ENCODE measurements around the gene AAMP.

AAMP gene

GRCh38 chr2:218257390-218257981 is 12.5 kb downstream of the AAMP start:
- peak; percentile 77 for DNase-seq

DNA sequence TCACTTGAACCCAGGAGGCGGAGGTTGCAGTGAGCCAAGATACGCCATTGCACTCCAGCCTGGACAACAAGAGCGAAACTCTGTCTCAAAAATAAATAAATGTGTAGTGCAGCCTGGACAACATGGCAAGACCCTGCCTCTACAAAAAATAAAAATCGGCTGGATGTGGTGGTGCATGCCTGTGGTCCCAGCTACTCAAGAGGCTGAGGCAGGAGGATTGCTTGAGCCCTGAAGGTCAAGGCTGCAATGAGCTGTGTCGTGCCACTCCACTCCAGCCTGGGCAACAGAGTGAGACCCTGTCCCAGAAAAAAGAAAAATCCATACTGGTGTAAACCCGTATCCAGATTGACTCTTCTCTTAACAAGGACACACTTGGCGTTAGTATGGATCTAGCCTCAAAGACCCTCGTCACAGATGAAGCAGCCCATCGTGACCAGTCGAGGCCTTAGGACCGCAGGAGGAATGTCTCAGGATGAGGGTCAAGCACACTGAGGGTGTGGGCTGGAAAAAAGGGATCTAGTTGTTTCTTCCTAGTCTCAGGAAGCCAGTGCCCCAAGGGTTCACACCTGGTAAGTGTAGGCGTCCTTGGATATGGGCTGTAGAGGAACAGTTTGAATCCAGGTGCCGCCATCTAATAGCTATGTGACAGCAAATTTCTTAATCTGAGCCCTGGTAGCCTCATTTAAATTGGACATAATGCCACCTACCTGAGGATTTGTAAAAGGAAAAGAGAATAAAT is 13.2 kb downstream of the AAMP start:
- DNase-seq = no peak

GRCh38 chr2:218255446-218255845 is 14.5 kb downstream of the AAMP start:
- DNase-seq = no peak

GRCh38 chr2:218253232-218253625 is 16.7 kb downstream of the AAMP start:
- no peak for DNase-seq

- DNase-seq = no peak
Observed at GRCh38 chr2:218252509-218253231, 17.3 kb downstream of the AAMP start.

DNA sequence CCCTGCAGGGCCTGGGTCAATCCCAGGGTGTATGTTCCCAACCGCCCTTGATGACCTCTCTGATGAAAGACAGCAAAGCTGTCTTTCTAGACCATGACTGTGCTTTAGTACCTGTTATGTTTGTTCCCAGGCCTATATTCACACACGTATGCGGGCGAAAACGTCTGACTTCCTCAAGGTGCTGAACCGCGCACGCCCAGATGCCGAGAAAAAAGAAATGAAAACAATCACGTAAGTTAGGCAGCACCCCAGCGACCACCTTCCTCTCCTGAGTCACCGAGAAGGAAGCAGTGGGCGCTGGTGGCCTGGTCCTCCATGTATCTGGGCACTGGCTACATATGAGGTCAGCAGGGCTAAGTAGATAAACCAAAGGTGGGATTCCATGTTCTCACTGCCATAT is 20.2 kb downstream of the AAMP start:
- no peak for DNase-seq

DNA sequence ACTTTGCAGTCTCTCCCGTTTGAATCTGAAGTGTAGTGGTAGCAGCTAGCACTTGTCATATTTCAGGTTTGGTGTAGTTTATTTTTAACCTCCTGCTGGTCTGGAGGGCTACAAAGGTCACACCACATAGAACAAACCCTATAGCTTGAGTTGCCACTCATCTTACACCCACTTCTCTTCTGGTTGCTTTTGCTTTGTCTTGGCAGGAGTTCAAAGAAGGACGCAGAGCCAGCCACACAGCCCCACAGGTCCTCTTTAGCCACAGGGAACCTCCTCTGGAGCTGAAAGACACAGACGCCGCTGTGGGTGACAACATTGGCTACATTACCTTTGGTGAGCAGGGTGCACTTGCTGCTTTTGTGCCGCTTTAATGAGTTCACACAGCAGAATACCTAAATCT is 24.7 kb downstream of the AAMP start:
- DNase-seq = no peak

GRCh38 chr2:218244665-218245064 is 25.3 kb downstream of the AAMP start:
- DNase-seq = no peak

- no peak for DNase-seq
Observed at GRCh38 chr2:218244204-218244603, 25.7 kb downstream of the AAMP start.

DNA sequence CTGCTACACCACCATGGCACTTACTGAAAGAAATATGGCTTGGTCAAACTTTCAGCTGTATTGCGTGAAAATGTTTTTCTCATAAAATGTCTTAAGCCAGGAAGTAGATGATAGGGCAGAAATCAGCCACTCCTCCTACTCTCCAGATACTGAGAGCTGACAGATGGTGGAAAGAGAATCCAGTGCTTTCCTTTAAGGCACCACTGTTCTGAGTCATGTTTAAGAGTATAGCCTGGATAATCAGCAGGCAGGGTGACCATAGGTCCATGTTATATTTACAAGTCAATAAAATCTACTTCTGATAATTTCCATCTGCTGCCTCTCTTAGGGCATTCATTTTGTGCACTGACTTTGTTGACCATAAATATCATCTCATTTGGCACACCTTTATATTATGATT is 31.1 kb downstream of the AAMP start:
- no peak for DNase-seq

- no peak for DNase-seq
Observed at GRCh38 chr2:218236829-218237228, 33.1 kb downstream of the AAMP start.

- no peak for DNase-seq
Observed at GRCh38 chr2:218235017-218235416, 34.9 kb downstream of the AAMP start.

DNA sequence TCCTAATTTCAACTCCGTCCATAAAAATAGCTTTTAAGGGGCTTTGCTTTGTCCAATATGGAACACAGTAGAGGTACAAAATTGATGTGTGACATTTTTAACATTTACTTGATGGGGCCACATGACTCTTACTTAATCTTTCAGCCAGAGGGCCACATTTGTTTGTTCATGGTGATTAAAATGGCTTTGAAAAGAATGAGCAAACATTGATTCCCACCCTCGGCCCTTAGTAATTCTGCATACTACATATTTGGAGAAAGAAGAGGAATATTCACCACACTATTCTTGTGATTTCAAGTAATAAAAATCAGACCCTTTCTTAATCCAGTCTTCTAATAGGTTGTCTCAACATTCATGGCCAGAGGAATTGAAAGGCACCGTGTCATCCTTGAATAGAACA is 35.4 kb downstream of the AAMP start:
- DNase-seq = no peak

DNA sequence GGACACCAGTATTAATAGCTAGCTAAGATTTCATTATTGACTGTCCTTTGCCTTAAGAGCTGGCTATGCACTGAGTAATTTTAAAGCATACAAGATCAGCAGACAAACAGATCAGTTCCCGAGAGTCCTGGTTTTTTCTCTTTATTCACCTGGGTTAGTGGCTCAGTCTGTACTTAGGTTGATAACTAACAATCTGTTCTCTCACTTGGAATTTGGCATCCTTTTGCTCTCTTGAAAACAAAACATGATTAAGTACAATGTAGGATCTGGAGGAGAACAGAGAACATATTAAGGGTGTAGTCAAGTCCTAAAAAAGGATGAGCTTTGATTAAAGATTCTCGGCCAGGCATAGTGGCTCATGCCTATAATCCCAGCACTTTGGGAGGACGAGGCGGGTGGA is 36.4 kb downstream of the AAMP start:
- DNase-seq = no peak

DNA sequence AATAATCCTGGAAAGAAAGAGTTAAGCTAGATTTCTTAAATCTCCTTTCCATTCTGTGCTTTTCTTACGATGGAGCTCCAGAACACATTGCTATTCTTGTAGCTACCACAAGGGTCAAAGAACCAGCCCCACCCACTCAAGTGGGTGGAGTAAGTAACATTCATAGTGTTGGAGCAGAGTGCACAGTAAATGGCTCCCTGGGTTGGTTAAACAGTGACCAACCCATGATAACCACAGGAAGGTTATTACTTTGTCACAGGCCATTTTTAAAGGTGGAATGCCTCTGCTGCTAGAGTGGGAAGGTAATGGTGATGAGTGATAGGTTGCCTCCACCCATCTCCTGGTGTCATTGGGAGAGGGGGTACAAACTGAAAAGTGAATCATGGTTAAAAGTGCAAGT is 39.1 kb downstream of the AAMP start:
- peak; percentile 55 for DNase-seq

GRCh38 chr2:218229851-218230250 is 40.1 kb downstream of the AAMP start:
- DNase-seq = peak; percentile 31

GRCh38 chr2:218229239-218229638 is 40.7 kb downstream of the AAMP start:
- peak; percentile 47 for DNase-seq

DNA sequence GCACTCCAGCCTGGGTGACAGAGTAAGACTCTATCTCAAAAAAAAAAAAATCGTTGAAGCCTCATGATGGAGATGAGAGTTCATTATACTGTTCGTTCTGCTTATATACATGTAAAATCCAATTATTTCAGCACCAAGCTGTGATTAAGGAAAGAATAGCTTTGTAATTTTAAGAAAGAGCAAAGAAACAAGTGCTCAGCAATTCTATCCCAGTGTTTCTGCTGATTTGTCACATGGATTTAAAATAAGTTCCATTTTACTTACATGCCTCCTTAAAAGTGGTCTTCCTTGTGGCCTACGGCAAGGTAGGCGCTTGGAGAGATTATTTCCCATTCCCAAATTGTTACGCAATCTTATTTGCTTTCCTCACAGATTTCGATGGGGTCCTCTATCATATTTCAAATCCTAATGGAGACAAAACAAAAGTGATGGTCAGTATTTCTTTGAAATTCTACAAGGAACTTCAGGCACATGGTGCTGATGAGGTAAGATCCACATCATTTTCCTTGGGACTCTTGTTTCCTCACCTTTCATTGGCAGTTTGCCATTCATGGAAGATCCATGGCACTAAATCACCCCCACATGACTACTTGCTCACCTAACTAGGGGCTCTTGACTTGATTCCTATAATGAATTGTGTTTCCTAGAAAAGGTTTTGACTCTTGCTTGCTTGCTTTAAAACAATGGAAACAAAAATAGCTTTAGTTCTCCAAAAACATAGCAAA is 41.4 kb downstream of the AAMP start:
- no peak for DNase-seq

DNA sequence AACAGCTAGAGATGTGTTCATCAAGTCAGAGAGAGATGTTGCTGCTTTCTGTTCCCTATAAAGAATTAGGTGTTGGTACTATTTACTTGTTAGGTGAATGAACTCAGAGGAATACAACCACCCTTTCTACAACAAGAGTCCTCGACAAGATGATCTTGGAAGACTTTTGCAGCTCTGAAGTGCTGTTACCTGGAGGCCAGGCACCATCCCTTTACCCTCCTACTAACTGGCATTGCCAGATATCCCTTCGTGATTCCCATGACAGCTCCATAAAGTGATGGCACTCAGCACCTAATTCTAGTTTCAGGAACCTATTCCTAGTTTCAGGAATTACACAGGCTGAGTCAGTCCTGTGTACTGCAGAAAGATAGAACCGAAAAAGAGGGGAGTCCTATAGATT is 43.0 kb downstream of the AAMP start:
- no peak for DNase-seq

GRCh38 chr2:218224186-218224585 is 45.8 kb downstream of the AAMP start:
- no peak for DNase-seq

GRCh38 chr2:218223046-218223445 is 46.9 kb downstream of the AAMP start:
- DNase-seq = no peak

GRCh38 chr2:218221000-218221399 is 48.9 kb downstream of the AAMP start:
- DNase-seq = no peak

GRCh38 chr2:218219934-218220333 is 50.0 kb downstream of the AAMP start:
- no peak for DNase-seq

All from stimulated activated CD4-positive, alpha-beta T cell treated with anti-CD3 and anti-CD28 coated beads, Interleukin-1b, Interleukin-23, amount 100 ng/mL, for 48 hours (primary cell).